Fibroblast of villous mesenchyme (primary cell): Measurements from ENCODE around the gene TSPEAR. TPM values are rescaled to one million over a fixed set of nuclear protein-coding genes. Genes with fewer than 3 reads are reported as not detected.

Source experiments
- DNase-seq: peaks from one replicate; pipeline ENCODE4 v3.0.0-alpha.2; 2010; ENCODE audit warnings: low read depth
- H3K4me3 ChIP-seq: 2 replicates; pipeline ENCODE4 v1.5.1; 2011; ENCODE audit warnings: low read depth, mild to moderate bottlenecking, low read length
- CTCF ChIP-seq: IDR thresholded peaks from 2 replicates; pipeline ENCODE4 v1.5.1; 2012; ENCODE audit warnings: low read depth, mild to moderate bottlenecking, low read length; ENCODE audit not compliant: insufficient read depth
- total RNA-seq: library from RNA; depleted of rRNA; stranded (reverse); fragments of >200 nt; gene quantifications from 2 replicates; pipeline ENCODE4 v1.2.3, GENCODE V29; 2012

TSPEAR gene
- under 0.01 TPM in 1 of 2 replicates, not detected in the other for total RNA-seq

- no peak for TF ChIP-seq CTCF
These were observed at the start of gene TSPEAR for GRCh38 chr21:44711327-44712202. TSS of gene TSPEAR (minus strand) at chr21:44711572. CDS start at chr21:44711514, 58 bp downstream.

GRCh38 chr21:44760376-44760775, 49.0 kb upstream of the TSPEAR start:
- no peak overlapping the region for H3K4me3 ChIP-seq
- no peak for TF ChIP-seq CTCF
- no peak for DNase-seq

More at GRCh38 chr21:44711327-44712202, at the start of gene TSPEAR:
- H3K4me3 ChIP-seq: no peak within 1 kb of the TSS
- no peak for DNase-seq

- no peak for TF ChIP-seq CTCF
- no peak overlapping the region for H3K4me3 ChIP-seq
- DNase-seq: no peak
These were observed 48.4 kb upstream of the TSPEAR start for GRCh38 chr21:44759628-44760285.

- TF ChIP-seq CTCF: no peak
- no peak for DNase-seq
- no peak overlapping the region for H3K4me3 ChIP-seq
These were observed 47.6 kb upstream of the TSPEAR start for GRCh38 chr21:44758781-44759627.

GRCh38 chr21:44758141-44758561, 46.8 kb upstream of the TSPEAR start:
- no peak for DNase-seq
- no peak for TF ChIP-seq CTCF
- H3K4me3 ChIP-seq: no peak overlapping the region

GRCh38 chr21:44757731-44758130, 46.4 kb upstream of the TSPEAR start:
- TF ChIP-seq CTCF: no peak
- DNase-seq: no peak
- no peak overlapping the region for H3K4me3 ChIP-seq
